ENCODE data around the gene KRTAP3-1.

DNA sequence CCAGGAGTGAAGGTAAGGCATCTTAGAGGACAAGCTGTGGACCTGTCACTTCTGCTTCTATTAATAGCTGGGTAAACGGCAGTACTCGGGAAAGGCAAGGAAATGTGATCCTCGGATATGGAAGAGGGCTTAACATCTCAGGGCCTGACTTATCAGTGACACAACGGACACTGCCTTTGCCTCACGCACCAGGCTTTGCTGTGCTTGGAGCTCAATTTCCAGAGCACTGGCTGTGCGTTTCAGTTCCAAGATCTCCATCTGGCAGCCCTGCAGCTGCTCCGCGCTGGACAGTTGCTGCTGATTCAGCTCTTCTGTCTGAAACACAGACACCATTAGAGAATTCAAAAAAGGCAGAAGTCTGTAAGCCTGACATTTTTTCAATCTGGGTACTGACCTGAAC lies 28.3 kb downstream of the KRTAP3-1 start:
- TF ChIP-seq CTCF (IDR thresholded peaks at IDR 0.05) (no peak), POLR2A (IDR thresholded peaks at IDR 0.05) (no peak)

Data from lower leg skin (tissue), 3 donors.